ENCODE data around the gene TVP23B.

Gene TVP23B

DNA sequence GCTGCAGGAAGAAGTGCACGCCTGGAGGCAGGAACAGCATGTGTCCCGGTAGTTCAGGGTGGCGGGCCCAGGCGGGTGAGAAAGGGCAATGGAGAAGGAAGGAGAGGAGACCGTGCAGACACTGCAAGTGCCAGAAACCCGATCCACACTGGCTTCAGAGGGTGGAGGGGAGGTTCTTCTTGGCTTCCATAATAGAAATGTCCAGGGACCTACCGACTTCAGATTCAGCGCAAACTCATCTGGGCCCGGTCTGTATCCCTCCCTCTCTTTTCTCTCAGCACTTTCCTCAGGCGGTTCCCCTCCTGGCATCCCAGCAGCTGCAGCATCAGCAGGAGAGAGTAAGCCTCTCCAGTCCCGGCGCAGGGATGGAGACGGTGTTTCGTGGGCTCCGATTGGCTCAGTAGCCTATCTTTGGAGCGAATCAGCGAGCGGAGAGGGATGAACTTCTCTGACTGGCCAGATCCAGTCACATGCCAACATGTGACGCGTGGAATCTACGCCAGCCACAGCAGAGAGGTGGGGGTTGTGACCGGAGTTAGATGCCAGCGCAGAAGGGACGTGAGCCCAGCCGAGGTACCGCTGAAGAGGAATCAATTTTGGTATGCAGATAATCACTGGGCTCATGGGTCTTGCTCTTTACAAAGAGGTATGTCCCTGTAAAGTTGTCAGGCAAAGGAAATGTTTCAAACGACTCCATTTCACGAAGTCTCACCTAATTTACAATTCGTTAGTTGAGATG, 75.0 kb downstream of the TVP23B start (continued):
- TF ChIP-seq ZNF623 (tag by site-specific recombination; IDR thresholded peaks at IDR 0.05), result no peak
- no peak for TF ChIP-seq ZNF654 (tag by site-specific recombination; IDR thresholded peaks at IDR 0.05; ENCODE audit: low read depth)
- TF ChIP-seq SP2 (tag by site-specific recombination; IDR thresholded peaks at IDR 0.05), result peak; percentile 94
- no peak for TF ChIP-seq BCL11B (tag by site-specific recombination; IDR thresholded peaks at IDR 0.05; ENCODE audit: low read depth)
- no peak for TF ChIP-seq HOXC10 (CRISPR knock-in tag; IDR thresholded peaks at IDR 0.05)
- TF ChIP-seq, protein P1, sequence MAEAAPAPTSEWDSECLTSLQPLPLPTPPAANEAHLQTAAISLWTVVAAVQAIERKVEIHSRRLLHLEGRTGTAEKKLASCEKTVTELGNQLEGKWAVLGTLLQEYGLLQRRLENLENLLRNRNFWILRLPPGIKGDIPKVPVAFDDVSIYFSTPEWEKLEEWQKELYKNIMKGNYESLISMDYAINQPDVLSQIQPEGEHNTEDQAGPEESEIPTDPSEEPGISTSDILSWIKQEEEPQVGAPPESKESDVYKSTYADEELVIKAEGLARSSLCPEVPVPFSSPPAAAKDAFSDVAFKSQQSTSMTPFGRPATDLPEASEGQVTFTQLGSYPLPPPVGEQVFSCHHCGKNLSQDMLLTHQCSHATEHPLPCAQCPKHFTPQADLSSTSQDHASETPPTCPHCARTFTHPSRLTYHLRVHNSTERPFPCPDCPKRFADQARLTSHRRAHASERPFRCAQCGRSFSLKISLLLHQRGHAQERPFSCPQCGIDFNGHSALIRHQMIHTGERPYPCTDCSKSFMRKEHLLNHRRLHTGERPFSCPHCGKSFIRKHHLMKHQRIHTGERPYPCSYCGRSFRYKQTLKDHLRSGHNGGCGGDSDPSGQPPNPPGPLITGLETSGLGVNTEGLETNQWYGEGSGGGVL (tag by site-specific recombination; IDR thresholded peaks at IDR 0.05), result no peak
- TF ChIP-seq, protein P2, sequence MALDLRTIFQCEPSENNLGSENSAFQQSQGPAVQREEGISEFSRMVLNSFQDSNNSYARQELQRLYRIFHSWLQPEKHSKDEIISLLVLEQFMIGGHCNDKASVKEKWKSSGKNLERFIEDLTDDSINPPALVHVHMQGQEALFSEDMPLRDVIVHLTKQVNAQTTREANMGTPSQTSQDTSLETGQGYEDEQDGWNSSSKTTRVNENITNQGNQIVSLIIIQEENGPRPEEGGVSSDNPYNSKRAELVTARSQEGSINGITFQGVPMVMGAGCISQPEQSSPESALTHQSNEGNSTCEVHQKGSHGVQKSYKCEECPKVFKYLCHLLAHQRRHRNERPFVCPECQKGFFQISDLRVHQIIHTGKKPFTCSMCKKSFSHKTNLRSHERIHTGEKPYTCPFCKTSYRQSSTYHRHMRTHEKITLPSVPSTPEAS (tag by site-specific recombination; IDR thresholded peaks at IDR 0.05), result no peak
- no peak for TF ChIP-seq ZNF426 (tag by site-specific recombination; IDR thresholded peaks at IDR 0.05)
- TF ChIP-seq, protein P3, sequence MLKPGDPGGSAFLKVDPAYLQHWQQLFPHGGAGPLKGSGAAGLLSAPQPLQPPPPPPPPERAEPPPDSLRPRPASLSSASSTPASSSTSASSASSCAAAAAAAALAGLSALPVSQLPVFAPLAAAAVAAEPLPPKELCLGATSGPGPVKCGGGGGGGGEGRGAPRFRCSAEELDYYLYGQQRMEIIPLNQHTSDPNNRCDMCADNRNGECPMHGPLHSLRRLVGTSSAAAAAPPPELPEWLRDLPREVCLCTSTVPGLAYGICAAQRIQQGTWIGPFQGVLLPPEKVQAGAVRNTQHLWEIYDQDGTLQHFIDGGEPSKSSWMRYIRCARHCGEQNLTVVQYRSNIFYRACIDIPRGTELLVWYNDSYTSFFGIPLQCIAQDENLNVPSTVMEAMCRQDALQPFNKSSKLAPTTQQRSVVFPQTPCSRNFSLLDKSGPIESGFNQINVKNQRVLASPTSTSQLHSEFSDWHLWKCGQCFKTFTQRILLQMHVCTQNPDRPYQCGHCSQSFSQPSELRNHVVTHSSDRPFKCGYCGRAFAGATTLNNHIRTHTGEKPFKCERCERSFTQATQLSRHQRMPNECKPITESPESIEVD (tag by site-specific recombination; IDR thresholded peaks at IDR 0.05), result no peak
- TF ChIP-seq ZNF626 (tag by site-specific recombination; IDR thresholded peaks at IDR 0.05), result no peak
- peak; percentile 49; the same call in 1 of the 2 replicates for TF ChIP-seq KLF10 (tag by site-specific recombination; IDR thresholded peaks at IDR 0.05)
- no peak for TF ChIP-seq ZNF433 (tag by site-specific recombination; IDR thresholded peaks at IDR 0.05; ENCODE audit: low read depth)
- no peak for TF ChIP-seq ZNF510 (tag by site-specific recombination; IDR thresholded peaks at IDR 0.05; ENCODE audit: insufficient replicate concordance)
- no peak for TF ChIP-seq ZNF747 (tag by site-specific recombination; IDR thresholded peaks at IDR 0.05)
- TF ChIP-seq PRDM1 (tag by site-specific recombination; IDR thresholded peaks at IDR 0.05), result peak; percentile 96
- TF ChIP-seq ZNF174 (tag by site-specific recombination; IDR thresholded peaks at IDR 0.05), result no peak
- TF ChIP-seq ZNF354C (tag by site-specific recombination; IDR thresholded peaks at IDR 0.05; ENCODE audit: borderline replicate concordance, low read depth), result no peak
- no peak for TF ChIP-seq ZNF324 (tag by site-specific recombination; IDR thresholded peaks at IDR 0.05)
- no peak for TF ChIP-seq ZNF311 (tag by site-specific recombination; IDR thresholded peaks at IDR 0.05; ENCODE audit: borderline replicate concordance)
- TF ChIP-seq ZNF138 (tag by site-specific recombination; IDR thresholded peaks at IDR 0.05; ENCODE audit: borderline replicate concordance), result no peak
- TF ChIP-seq MYNN (tag by site-specific recombination; IDR thresholded peaks at IDR 0.05; ENCODE audit: borderline replicate concordance), result no peak
- TF ChIP-seq, protein P4, sequence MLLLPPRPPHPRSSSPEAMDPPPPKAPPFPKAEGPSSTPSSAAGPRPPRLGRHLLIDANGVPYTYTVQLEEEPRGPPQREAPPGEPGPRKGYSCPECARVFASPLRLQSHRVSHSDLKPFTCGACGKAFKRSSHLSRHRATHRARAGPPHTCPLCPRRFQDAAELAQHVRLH (tag by site-specific recombination; IDR thresholded peaks at IDR 0.05), result 0 out of 2 replicates have a peak, but pooled peaks have one; percentile 10
- TF ChIP-seq, protein P5, sequence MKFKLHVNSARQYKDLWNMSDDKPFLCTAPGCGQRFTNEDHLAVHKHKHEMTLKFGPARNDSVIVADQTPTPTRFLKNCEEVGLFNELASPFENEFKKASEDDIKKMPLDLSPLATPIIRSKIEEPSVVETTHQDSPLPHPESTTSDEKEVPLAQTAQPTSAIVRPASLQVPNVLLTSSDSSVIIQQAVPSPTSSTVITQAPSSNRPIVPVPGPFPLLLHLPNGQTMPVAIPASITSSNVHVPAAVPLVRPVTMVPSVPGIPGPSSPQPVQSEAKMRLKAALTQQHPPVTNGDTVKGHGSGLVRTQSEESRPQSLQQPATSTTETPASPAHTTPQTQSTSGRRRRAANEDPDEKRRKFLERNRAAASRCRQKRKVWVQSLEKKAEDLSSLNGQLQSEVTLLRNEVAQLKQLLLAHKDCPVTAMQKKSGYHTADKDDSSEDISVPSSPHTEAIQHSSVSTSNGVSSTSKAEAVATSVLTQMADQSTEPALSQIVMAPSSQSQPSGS (tag by site-specific recombination; IDR thresholded peaks at IDR 0.05; ENCODE audit: low read depth), result no peak
- peak; percentile 17; the same call in 1 of the 2 replicates for TF ChIP-seq ZNF24 (tag by site-specific recombination; IDR thresholded peaks at IDR 0.05)
- TF ChIP-seq ZNF16 (tag by site-specific recombination; IDR thresholded peaks at IDR 0.05; ENCODE audit: low read depth), result no peak
- TF ChIP-seq, protein P6, sequence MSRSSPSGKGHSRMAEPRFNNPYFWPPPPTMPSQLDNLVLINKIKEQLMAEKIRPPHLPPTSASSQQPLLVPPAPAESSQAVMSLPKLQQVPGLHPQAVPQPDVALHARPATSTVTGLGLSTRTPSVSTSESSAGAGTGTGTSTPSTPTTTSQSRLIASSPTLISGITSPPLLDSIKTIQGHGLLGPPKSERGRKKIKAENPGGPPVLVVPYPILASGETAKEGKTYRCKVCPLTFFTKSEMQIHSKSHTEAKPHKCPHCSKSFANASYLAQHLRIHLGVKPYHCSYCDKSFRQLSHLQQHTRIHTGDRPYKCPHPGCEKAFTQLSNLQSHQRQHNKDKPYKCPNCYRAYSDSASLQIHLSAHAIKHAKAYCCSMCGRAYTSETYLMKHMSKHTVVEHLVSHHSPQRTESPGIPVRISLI (tag by site-specific recombination; IDR thresholded peaks at IDR 0.05), result no peak
- TF ChIP-seq MEIS1 (CRISPR knock-in tag; IDR thresholded peaks at IDR 0.05; ENCODE audit: borderline replicate concordance), result no peak
- TF ChIP-seq GLIS1 (tag by site-specific recombination; IDR thresholded peaks at IDR 0.05), result no peak
- no peak for TF ChIP-seq GLI2 (tag by site-specific recombination; IDR thresholded peaks at IDR 0.05; ENCODE audit: borderline replicate concordance, low read depth)
- TF ChIP-seq ZNF341 (tag by site-specific recombination; IDR thresholded peaks at IDR 0.05; ENCODE audit: low read depth), result peak; percentile 91
- TF ChIP-seq ZNF600 (tag by site-specific recombination; IDR thresholded peaks at IDR 0.05), result peak; percentile 55; the same call in 1 of the 2 replicates
- TF ChIP-seq REPIN1 (tag by site-specific recombination; IDR thresholded peaks at IDR 0.05; ENCODE audit: low read depth), result no peak
